GM18507 (cell line): ENCODE results near the gene TP53TG3.
"Not testable (repeated sequence)": the region's sequence is repeated elsewhere in the genome, so short reads cannot be mapped to it uniquely, and the experiment has no call there.

Experiments
- DNase-seq: peaks from one replicate; pipeline ENCODE4 v3.0.0; 2011; ENCODE audit warnings: low read depth; ENCODE audit not compliant: insufficient read length; ENCODE audit errors: extremely low spot score
- FAIRE-seq: peaks from 2 replicates; lab custom pipeline; 2011; peaks lifted over from hg19 to GRCh38; lab: Jason Lieb, UNC

Gene TP53TG3

GRCh38 chr16:32676065-32676464 lies at the start of gene TP53TG3:
TP53TG3 (minus strand) TSS chr16:32676165; CDS start chr16:32676097, 68 bp downstream.
- not testable (repeated sequence) for DNase-seq, FAIRE-seq

- FAIRE-seq, DNase-seq: not testable (repeated sequence)
Observed at GRCh38 chr16:32650876-32651275, 25.1 kb downstream of the TP53TG3 start.

GRCh38 chr16:32647562-32647961 lies 28.4 kb downstream of the TP53TG3 start:
- FAIRE-seq: not testable (repeated sequence)

GRCh38 chr16:32646780-32647179 lies 29.2 kb downstream of the TP53TG3 start:
- DNase-seq, FAIRE-seq: not testable (repeated sequence)

More at GRCh38 chr16:32647562-32647961, 28.4 kb downstream of the TP53TG3 start:
- not testable (repeated sequence) for DNase-seq

- DNase-seq, FAIRE-seq: not testable (repeated sequence)
Observed at GRCh38 chr16:32646177-32646576, 29.8 kb downstream of the TP53TG3 start.

GRCh38 chr16:32645278-32645908 lies 30.6 kb downstream of the TP53TG3 start:
- not testable (repeated sequence) for DNase-seq, FAIRE-seq

GRCh38 chr16:32644715-32645114 lies 31.2 kb downstream of the TP53TG3 start:
- not testable (repeated sequence) for FAIRE-seq, DNase-seq

GRCh38 chr16:32637614-32638013 lies 38.4 kb downstream of the TP53TG3 start:
- DNase-seq, FAIRE-seq: not testable (repeated sequence)

GRCh38 chr16:32632096-32632495 lies 43.9 kb downstream of the TP53TG3 start:
- not testable (repeated sequence) for FAIRE-seq, DNase-seq
